ENCODE measurements around the gene EPHA2.

DNA sequence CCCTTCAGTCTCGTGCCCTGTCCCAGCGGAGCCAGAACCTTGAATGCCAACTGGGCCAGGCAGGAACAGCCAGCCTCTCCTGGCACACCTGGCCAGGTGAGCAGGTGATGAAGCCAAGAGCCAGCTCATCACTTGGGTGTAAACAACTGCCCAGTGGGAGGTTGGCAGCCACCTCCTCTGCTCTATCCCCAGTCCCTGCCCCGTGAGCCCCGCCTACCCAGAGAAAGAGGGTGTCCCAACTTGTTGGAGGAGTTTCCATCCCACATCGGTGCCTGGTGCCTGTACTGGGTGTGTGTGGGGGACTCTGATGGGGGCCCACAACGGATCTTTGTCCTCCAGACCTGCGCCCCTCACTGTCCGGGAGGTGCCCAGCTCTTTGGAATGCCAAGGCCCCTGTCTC lies 64.6 kb downstream of the EPHA2 start:
- TF ChIP-seq CTCF (IDR thresholded peaks at IDR 0.05): no peak
- TF ChIP-seq POLR2A (IDR thresholded peaks at IDR 0.05): no peak
